HK-2 (cell line): ENCODE data around the gene MEF2B.
A peak's percentile ranks its signal among the peaks of the same experiment; 100 is the strongest.
"Not testable (repeated sequence)": the region's sequence is repeated elsewhere in the genome, so short reads cannot be mapped to it uniquely, and the experiment has no call there.

Source experiments
- DNase-seq: peaks from one replicate; pipeline ENCODE4 v3.0.0-alpha.2; 2018; ENCODE audit not compliant: unreplicated experiment

The MEF2B gene

DNA sequence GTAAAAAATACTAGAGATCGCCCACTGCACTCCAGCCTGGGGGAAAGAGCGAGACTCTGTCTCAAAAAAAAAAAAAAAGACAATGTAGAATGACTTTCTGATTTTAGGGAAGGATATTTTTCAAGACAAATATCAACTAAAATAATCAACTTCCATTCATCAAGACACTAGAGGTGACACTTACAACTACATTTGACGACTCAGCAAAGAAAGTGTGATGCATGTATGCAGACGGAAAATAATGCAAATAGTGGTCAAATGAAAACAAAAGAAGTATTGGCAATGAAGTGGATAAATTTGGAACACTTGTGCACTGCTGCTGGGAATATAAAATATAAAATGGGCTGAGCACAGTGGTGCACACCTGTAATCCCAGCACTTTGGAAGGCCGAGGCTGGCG lies 44.0 kb downstream of the MEF2B start:
- DNase-seq, result no peak

DNA sequence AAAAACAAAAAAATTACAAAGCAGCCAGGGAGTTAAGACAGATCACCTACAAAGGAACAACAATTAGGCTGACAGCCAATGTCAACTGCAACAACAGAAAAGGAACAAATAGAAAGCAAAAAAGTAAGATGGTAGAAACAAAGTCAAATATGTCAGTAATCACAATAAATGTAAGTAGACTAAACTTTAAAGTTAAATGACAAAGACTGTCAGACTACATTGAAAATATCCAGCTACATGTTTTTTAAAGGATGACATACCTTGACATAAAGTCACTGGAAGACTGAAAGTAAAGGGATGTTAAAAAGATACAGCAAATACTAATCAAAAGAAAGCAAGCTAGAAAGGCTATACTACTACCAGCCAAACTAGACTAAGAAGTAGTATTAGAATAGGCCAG lies 46.7 kb downstream of the MEF2B start:
- DNase-seq, result no peak

DNA sequence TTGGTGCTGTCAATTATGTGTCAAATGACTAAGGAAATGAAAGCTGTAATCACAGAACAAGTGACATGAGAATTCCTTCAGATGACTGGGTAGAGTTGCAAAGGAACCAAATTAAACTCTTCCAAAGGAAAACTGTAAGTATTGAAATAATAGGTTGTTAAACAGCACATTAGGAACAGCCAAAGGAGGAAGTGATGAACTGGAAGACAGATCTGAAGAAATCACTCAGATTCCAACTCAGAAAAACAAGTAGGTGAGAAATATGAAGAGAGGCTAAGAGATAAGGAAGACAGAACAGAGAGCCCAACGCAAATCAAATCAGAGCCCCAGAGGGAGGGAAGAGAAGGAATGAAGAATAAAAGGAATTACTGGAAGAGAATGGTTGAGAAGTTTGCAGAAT lies 47.2 kb downstream of the MEF2B start:
- DNase-seq, result no peak

DNA sequence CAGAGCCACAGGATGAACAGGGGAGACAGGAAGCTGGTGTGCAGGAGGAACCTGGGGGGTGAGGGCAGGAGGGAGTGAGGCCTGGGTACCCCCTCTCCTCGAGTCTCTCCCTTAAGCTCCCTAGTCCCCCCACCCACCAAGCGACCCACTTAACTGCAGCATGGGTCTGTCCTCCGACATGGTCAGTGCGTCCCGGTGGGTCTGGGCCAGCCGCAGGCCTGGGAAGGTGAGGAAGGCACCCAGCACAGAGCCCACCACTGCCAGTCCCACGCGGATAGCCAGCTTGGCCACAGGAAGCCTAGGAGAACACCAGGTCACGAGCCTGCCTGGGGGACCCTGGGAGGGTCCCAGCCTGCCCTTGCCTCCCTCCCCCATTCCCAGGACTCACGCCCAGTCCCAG lies 48.7 kb downstream of the MEF2B start:
- DNase-seq, result no peak

DNA sequence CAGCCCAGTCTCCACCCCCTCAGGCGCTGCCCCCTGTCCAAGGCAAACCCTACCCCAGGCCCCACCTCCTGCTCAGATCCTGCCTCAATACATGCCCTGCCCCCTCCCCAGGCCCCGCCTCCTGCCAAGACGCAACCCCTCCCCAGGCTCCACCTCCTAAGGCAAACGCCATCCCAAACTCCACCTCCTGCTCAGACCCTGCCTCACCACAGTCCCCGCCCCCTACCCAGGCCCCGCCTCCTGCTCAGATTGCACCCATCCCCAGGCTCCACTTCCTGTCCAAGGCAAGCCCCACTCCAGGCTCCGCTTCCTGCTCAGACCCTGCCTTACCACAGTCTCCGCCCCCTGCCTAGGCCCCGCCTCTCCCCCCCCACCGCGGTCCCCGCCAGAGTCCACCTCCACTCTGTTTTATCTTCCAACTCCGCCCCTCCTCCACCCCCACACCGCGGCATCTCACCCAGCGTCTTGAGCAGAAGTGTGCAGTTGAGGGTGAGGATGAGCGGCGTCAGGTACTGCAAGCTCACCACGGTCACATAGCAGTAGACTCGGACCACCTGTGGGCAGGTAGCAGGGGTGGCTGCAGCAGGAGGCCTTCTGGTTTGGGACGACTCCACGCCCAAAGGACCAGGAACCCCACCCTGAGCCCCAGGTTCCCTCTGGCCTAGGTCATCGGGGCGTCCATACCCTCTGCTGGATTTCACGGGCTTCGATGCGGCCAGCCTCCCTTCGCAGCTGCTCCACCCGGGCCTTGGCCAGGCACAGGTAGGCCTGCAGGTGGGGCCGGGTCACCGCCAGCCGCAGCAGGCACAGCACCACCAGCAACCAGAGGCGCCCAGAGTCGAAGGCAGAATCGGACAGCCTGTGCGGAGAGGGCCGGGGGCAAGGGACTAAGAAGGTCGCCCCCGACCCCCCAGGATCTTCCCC lies 49.5 kb downstream of the MEF2B start:
- no peak for DNase-seq

DNA sequence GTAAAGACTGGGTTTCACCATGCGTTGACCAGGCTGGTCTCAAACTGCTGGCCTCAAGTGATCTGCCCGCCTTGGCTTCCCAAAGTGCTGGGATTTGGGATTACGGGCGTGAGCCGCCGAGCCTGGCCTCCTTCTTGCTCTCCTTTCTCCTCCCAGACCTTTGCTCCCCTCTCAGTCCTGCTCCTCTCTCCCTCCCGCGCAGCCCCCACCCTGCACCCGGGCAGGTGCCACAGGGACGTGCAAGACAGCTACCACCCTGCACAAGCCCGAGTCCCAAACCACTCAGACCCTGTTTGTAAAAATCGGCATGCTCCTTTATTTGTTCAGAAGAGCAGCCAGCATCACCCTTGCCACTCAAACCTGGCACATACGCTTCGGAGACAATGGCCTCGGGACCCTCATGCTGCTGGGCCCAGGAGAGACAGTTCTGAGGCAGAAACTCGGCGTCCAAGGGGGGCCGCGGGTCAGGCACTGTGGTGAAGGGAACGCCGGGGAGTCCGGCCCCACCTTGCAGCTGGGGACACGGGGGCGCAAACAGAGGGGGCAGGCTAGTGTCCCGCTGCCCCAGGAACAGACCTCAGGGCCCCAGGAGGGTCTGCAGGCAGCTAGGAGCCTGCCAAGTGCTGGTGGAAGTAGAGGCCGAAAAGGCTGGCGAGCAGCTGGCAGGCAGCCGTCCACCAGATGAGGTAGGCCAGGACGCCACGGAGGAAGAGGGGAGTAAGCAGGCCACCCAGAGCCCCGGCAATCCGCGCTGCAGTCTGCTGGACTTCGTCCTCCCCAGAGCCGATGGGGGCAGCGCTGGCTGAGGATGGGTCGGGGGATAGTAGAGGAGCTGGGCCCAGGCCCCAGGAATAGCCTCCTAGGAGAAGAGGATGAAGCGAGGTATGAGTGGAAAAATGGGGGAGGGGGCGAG lies 50.5 kb downstream of the MEF2B start:
- no peak for DNase-seq

DNA sequence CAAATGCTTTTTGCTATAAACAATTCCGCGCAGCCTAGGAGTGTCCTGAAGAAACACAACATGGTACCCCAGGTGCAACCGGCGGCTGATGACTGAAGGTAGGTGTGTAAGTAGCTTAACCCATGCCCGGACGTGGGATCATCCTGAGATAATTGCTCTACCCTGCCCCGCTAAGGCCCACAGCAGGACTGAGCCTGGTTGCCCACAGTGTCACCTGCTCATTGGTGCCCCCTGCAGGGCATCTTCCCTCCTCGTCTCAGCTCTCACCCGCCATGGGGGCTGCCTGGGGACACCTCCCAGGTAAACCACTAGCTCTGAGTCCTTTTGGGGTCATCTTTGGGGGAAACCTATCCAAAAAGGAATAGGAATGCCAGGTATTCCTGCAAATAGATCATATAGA lies 54.1 kb downstream of the MEF2B start:
- no peak for DNase-seq

DNA sequence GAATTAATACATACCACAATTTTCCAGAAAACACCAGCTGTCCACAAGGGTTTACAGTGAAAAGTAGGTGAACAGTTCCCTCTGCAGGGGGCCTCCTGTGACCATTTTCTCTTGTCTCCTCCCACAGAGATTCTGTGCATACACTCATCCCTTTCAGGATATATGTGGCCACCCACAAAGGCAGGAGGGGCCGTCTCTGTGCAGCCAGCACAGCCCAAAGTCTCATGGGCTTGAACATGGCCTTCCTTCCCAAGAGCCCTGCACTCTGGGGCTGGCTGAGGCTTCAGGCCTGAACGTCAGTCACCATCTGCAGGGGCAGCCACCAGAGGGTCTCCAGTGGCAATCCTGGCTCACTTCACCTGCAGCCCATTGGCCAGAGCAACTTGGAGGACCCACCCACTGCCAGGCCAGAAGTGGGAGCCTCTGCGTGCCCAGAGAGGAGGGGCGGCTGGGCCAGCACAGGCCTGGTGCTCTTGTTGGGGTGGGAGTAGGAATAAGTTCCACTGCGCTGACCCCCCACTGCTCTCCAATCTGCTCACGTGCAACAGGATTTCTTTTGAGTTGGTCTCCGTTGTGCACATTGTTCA lies 56.9 kb downstream of the MEF2B start:
- DNase-seq, result peak; percentile 32

DNA sequence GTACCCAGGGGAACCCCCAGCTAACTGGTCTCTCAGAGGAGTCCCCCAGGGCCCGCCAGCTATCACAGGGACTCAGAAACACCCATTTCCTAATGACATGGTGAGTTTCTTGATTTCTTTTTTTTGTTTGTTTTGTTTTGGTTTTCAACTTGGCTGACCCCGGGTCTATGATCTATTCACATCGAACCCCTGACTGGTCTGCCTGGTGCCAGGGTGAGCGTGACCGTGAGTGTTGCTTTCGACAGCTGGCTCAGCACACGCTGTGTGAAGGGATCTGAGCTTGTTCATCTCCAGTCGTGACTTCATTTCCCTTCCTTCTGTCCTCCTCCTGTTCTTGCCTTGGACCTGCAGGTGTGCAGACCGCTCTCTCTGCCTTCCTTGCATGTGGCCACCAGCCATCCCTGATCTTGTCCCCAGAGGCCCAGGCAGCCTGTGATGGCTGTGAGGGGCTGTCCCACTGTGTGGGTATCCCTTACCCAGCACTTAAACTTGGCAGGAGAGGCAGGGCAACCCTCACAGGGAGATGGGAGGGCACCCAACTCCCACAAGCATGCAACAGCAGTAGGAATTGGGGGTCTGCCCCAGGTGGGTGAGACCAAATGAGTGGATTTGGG lies 58.0 kb downstream of the MEF2B start:
- DNase-seq, result no peak

- no peak for DNase-seq
Measured at GRCh38 chr19:19111136-19111835, 58.8 kb downstream of the MEF2B start.

- DNase-seq, result no peak
Measured at GRCh38 chr19:19110410-19111135, 59.5 kb downstream of the MEF2B start.

DNA sequence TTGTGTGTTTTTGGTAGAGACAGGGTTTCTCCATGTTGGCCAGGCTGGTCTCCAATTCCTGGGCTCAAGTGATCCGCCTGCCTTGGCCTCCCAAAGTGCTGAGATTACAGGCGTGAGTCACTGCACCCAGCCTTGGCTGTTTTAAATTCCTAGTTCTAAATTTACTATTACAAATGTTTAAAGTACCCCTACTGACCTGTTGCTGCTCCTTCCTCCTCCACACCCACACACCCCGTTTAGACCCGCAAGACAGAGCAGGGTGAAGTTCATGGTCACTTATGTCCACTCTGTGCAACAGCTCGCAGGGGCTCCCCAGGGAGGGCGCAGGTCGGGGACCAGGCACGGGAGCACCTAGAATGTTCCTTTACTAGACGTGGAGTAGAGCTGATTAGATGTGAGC lies 60.5 kb downstream of the MEF2B start:
- no peak for DNase-seq

- DNase-seq, result no peak
Measured at GRCh38 chr19:19107654-19108053, 62.4 kb downstream of the MEF2B start.

GRCh38 chr19:19106938-19107337 lies 63.1 kb downstream of the MEF2B start:
- not testable (repeated sequence) for DNase-seq

GRCh38 chr19:19106056-19106551 lies 64.0 kb downstream of the MEF2B start:
- DNase-seq, result peak; percentile 67

- DNase-seq, result peak; percentile 76
Measured at GRCh38 chr19:19105365-19106055, 64.6 kb downstream of the MEF2B start.

DNA sequence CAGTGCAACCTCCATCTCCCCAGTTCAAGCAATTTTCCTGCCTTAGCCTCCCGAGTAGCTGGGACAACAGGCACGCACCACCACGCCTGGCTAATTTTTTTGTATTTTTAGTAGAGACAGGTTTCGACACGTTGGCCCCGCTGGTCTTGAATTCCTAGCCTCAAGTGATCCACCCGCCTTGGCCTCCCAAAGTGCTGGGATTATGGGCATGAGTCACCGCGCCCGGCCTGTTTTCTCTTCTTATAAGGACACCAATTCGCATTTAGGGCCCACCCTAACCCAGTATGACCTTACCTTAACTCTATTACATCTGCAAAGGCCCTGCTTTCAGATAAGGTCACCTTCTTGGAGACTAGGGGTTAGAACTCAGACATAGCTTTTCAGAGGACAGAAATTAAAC lies 66.9 kb downstream of the MEF2B start:
- no peak for DNase-seq

- DNase-seq, result not testable (repeated sequence)
Measured at GRCh38 chr19:19102566-19102965, 67.5 kb downstream of the MEF2B start.

- DNase-seq, result no peak
Measured at GRCh38 chr19:19101540-19101939, 68.5 kb downstream of the MEF2B start.
